ENCODE measurements around the gene CTBP1.
A peak's percentile ranks its signal among the peaks of the same experiment; 100 is the strongest.
"Not testable (repeated sequence)": the region's sequence is repeated elsewhere in the genome, so short reads cannot be mapped to it uniquely, and the experiment has no call there.

Gene CTBP1

GRCh38 chr4:1248245-1249147 lies at the start of gene CTBP1:
Gene CTBP1, minus strand, starts transcription at chr4:1249130. Its CDS starts 7,799 bp downstream, at chr4:1241331.
- peak within 1 kb of the TSS; percentile 89 for H3K27ac ChIP-seq
- peak; percentile 31 for DNase-seq (ENCODE audit: low read depth, low spot score)

DNA sequence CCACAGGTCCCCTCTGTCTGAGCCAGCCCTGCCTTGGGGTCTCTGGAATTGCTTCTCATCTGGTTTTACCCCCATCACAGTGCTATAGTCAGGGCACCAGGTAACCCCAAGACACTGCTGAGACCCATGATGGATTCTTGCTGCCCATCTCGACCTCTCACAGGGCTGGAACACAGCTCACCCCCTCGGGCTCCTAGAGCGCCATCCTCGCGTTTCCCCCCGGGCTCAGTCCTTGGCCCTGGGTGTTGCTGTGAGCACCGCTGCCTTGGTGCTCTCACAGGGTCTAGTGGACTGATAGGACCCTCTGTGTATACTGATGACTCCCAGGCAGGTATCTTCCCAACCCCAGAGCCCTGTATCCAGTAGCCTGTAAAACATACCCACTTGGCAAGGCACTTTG lies 49.5 kb upstream of the CTBP1 start:
- no peak overlapping the region for H3K27ac ChIP-seq
- no peak for DNase-seq (ENCODE audit: low read depth, low spot score)

- DNase-seq (ENCODE audit: low read depth, low spot score) = no peak
- H3K27ac ChIP-seq = no peak overlapping the region
These were observed 48.8 kb upstream of the CTBP1 start for GRCh38 chr4:1297456-1298325.

DNA sequence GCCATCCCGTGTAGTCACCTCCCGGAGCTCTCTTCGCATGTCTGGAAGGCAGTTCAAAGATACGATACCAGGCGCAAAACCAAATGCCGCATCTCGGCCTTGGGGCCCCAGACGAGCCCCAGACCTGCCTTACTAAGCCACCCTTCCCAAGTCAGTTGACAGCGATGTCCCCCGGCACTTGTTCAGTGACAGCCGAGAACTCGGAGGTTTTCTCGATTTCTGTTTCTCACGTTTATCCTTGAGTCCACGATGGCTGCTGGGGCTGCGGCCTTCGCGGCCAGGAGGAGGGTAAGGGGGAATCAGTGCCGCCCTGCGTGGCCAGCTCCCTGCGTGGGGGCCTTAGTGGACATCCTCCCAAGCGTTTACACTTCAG lies 48.1 kb upstream of the CTBP1 start:
- H3K27ac ChIP-seq = peak overlapping the region; percentile 37
- no peak for DNase-seq (ENCODE audit: low read depth, low spot score)

- H3K27ac ChIP-seq = peak overlapping the region; percentile 37
- DNase-seq (ENCODE audit: low read depth, low spot score) = no peak
These were observed 47.5 kb upstream of the CTBP1 start for GRCh38 chr4:1296324-1297022.

GRCh38 chr4:1295405-1296055 lies 46.6 kb upstream of the CTBP1 start:
- no peak for DNase-seq (ENCODE audit: low read depth, low spot score)
- H3K27ac ChIP-seq = no peak overlapping the region

GRCh38 chr4:1294891-1295290 lies 46.0 kb upstream of the CTBP1 start:
- DNase-seq (ENCODE audit: low read depth, low spot score) = no peak
- H3K27ac ChIP-seq = no peak overlapping the region

GRCh38 chr4:1294424-1294823 lies 45.5 kb upstream of the CTBP1 start:
- H3K27ac ChIP-seq = no peak overlapping the region
- no peak for DNase-seq (ENCODE audit: low read depth, low spot score)

DNA sequence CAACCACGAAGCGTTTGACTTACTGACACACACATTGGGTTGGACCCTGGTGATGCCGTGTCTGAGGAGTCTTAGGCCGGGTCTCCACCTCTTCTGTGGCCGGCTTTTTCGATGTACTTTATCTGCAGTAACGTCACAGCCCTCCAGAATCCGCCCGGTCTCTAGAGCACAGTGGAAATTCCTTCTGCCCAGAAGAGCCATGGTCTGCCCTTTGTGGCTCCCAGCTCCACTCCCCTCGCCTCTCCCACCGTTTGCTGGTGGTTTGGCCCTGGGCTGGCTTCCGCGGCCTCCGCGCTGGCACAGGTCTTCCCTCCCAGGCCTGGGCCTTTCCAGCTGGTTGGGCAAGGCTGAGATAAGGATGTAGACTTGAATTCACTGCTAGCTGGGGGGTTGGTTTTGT lies 45.1 kb upstream of the CTBP1 start:
- no peak for DNase-seq (ENCODE audit: low read depth, low spot score)
- no peak overlapping the region for H3K27ac ChIP-seq

DNA sequence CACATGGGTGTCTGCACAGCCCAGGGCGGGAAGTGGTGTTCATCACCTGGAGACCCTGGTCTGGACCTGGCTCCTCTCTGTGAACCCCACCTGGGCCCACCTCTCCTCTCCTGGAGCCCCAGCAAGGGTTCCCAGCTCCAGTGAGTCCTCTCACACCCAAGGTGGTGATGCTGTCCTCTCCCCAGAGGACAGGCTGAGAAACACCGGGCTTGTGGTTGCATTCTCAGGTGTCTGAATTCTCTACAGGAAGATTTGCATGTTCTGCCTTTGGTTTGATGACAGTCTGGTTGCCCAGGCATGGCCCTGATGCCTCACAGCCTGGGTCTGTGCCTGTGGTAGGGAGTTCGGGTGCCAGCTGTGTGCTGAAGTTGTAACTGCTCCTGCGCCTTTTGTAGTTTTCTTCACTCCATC lies 44.6 kb upstream of the CTBP1 start:
- no peak for DNase-seq (ENCODE audit: low read depth, low spot score)
- H3K27ac ChIP-seq = no peak overlapping the region

GRCh38 chr4:1292703-1293011 lies 43.7 kb upstream of the CTBP1 start:
- not testable (repeated sequence) for H3K27ac ChIP-seq; DNase-seq (ENCODE audit: low read depth, low spot score)

- no peak for DNase-seq (ENCODE audit: low read depth, low spot score)
- H3K27ac ChIP-seq = no peak overlapping the region
These were observed 43.2 kb upstream of the CTBP1 start for GRCh38 chr4:1291996-1292702.

DNA sequence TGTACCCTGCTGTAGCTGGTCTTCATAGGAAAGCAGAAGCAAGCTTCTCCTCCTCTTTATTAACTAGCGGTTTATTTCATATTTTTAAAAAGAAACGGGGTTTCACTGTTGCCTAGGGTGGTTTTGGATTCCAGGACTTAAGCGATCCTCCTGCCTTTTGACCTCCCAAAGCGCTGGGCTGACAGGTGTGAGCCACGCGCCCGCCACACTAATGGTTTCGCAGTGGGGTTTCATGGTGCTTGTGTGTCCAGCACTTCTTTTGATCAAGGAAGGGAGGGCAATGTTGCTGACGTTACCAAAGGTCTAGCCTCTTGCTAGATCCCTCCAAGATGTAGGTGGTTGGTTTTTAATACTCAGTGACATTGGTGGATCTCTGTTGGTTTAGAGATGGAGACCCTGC lies 42.2 kb upstream of the CTBP1 start:
- no peak for DNase-seq (ENCODE audit: low read depth, low spot score)
- H3K27ac ChIP-seq = peak overlapping the region; percentile 74

GRCh38 chr4:1290165-1290977 lies 41.4 kb upstream of the CTBP1 start:
- peak overlapping the region; percentile 74 for H3K27ac ChIP-seq
- DNase-seq (ENCODE audit: low read depth, low spot score) = no peak

DNA sequence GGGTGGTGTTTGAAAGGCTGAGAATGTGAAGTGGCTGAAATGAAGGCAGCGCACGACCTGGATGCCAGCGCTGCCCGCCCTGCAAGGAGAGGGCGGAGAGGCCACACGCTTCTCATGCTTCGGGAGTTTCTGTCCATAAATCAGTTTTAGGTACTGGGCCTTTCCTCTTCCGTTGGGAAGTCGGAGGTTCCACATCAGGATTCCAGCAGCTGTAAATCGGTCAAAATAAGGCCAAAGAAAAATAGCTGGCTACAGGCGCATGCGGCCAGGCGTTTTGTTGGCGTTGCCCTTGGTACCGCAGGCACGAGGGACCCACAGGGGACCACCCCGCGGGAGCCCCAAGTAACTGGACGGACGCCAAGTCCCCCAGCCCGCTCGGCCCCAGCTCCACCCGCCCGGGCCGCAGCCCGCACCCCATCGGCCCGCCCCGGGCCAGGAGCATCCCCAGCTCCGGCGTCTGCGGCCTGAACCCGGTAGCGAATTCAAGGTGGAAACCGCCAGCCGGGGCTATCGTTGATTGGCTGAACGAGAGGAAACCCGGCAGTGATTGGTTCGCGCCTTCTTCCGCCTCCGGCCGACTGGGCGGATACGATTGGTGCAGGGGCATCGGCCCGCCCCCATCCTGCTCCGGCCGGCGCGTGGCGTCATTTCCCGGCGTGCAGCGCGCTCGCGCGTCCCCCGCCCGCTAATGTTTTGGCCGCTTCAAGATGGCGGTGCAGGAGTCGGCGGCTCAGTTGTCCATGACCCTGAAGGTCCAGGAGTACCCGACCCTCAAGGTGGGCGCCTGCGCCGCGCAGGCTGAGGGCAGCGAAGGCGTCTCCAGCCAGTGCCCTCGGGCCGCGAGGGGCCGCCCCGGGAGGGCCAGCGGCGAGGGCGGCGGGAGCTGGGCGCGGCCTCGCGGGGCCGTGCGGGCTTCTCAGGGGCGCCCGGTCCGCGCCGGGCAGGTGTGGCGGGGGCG lies 40.6 kb upstream of the CTBP1 start, which contains the start of gene MAEA:
MAEA (plus strand) TSS at position 685 of the 958 bp plus-strand sequence; CDS start at position 708, 23 bp downstream.
- peak; percentile 85 for DNase-seq (ENCODE audit: low read depth, low spot score)
- H3K27ac ChIP-seq = peak within 1 kb of the TSS; percentile 74

DNA sequence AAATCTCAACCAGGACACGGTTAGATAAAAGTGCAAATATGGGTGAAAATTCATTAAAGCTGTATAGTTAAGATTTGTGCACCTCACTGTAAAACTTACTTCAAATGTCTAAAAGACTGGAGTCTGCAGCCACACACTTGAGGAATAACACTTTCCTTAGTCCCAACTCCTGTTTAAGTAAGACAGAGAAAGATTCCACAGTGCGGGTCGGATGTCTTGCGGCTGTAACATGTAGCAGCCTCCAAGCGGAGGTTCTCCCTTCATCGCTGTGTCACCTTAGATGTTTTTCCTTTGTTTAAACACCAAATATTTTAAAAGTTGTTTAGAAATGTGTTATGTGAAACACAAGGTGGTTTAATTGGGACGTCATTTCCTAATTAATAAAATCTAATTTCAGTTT lies 39.9 kb upstream of the CTBP1 start:
- DNase-seq (ENCODE audit: low read depth, low spot score) = no peak
- peak overlapping the region; percentile 74 for H3K27ac ChIP-seq

DNA sequence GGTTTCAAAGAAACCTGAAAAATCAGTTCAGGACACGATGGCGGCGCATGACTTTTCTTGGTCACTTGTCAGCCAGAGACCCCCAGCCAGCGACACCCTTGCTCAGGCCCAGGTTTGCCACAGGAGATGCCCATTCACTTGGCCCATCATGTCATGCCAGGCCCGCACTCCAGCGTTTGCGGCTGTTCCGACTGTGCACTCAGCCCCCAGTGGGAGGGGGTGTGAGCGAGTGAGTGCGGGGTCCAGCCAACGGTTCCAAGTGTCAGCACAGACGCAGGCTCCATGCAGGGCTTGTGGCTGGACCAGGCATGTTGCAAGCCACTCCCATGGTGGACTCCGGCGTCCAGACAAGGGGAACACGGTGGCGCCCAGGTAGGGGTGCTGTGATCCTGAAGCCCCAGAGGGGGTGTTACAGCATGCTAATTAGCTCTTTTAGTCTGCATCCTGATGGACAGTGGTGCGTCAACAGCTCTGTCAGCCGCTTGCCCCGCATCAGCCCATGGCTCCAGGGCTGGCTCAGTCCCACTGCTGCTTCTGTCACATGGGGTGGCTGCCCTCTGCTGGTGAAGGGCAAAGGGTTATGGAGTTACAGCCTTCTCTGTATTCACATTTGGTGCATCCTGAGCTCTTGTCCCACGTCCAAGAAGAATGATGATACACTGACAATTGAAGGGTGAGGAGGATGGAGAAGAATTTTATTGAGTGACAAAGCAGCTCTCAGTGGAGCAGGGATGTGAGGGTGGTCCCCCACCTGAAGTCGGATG lies 37.0 kb upstream of the CTBP1 start:
- H3K27ac ChIP-seq = no peak overlapping the region
- DNase-seq (ENCODE audit: low read depth, low spot score) = no peak

Data from epithelial cell of prostate (primary cell).